ENCODE results near the gene COL15A1. TPM values are rescaled to one million over a fixed set of nuclear protein-coding genes. Genes with fewer than 3 reads are reported as not detected.
A peak's percentile ranks its signal among the peaks of the same experiment; 100 is the strongest.

COL15A1 gene
- total RNA-seq, 2 experiments from 2014 or later, result 0.30 to 0.33 TPM

- DNase-seq, result no peak
- Mint-ChIP-seq H3K4me3 (no peak overlapping the region), H3K36me3 (ENCODE audit: low read depth) (no peaks in the 10 kb centered on the region), H3K4me1 (peaks cover 2% of the 10 kb centered on the region), H3K27me3 (no peaks in the 10 kb centered on the region), H3K9me3 (no peaks in the 10 kb centered on the region), H3K27ac (no peak overlapping the region)
- ChIA-PET POLR2A (no interaction called here), CTCF (interaction anchor here (0.6 to 3.8 kb wide), 5 partner anchors 12 to 154 kb away, joined by 3 to 11 read pairs (median 6); no protein-coding TSS in a partner anchor)
Measured at GRCh38 chr9:98986866-98987651, 43.4 kb downstream of the COL15A1 start.

- Mint-ChIP-seq H3K36me3 (ENCODE audit: low read depth) (no peaks in the 10 kb centered on the region), H3K4me3 (no peak overlapping the region), H3K4me1 (peaks cover 9% of the 10 kb centered on the region), H3K27ac (no peak overlapping the region), H3K27me3 (no peaks in the 10 kb centered on the region), H3K9me3 (no peaks in the 10 kb centered on the region)
- DNase-seq, result no peak
- CTCF ChIA-PET, result interaction anchor here (0.7 to 3.8 kb wide), 5 partner anchors 9 to 152 kb away, joined by 3 to 11 read pairs (median 4); no protein-coding TSS in a partner anchor
- POLR2A ChIA-PET, result no interaction called here
Measured at GRCh38 chr9:98989036-98990000, 45.6 kb downstream of the COL15A1 start.

DNA sequence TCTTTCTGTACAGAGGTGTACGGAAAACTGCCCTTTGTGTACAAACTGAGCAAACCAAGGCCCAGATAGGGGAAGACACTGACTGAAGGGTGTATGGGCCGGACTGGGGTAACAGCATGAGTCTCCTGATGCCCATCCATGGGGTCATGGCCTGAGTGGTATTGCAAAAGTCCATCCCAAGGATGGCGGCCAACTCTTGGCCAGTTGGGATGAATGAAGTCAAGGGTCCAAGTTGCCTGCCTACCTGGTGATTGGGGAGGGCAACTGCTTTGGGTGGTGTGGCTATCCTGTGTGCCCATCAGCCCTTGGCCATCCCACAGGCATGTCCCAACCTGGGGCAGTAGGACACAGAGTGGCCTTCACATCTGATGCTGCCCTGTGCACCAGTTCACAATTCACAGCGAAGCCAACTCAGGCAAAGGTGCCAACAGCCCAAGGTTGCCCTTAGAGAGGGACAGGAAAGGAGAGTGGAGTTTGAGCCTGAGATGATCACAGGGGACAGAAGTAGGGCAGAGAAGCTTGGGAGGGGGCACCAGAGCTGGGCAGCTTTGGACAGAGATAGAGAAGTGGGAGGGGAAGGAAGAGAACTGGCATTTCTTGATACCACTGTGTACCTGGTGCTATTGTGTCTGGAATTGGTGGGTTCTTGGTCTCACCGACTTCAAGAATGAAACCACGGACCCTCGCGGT, 46.6 kb downstream of the COL15A1 start:
- Mint-ChIP-seq H3K4me3 (no peak overlapping the region), H3K27me3 (peaks cover 3% of the 10 kb centered on the region), H3K9me3 (no peaks in the 10 kb centered on the region), H3K4me1 (peaks cover 10% of the 10 kb centered on the region), H3K36me3 (ENCODE audit: low read depth) (no peaks in the 10 kb centered on the region), H3K27ac (no peak overlapping the region)
- no peak for DNase-seq
- POLR2A ChIA-PET, result no interaction called here
- CTCF ChIA-PET, result interaction anchor here (2.4 kb wide), 1 partner anchor 8 kb away, joined by 8 read pairs; no protein-coding TSS in a partner anchor

DNA sequence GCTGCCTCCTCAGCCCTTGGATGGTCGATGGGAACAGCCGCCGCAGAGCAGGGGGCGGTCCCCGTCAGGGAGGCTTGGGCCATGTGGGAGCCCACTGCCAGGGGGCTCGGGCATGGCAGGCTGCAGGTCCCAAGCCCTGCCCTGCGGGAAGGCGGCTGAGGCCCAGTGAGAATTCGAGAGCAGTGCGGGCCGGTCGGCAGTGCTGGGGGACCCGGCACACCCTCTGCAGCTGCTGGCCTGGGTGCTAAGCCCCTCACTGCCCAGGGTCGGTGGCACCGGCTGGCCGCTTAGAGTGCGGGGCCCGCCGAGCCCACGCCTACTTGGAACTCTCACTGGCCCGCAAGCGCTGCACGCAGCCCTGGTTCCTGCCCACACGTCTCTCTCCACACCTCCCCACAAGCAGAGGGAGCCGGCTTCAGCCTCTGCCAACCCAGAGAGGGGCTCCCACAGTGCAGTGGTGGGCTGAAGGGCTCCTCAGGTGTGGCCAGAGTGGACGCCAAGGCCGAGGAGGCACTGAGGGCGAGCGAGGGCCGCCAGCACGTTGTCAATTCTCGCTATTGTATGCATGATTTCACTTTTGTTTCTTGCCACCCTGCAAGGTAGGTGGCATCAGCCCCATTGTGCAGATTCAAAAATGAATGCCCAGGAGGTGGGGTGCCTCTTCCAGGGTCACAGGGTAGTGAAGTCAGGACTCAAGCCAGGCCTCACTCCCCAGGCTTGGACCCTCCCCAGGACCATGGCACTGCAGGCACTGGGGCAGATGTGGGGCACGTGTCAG, 48.6 kb downstream of the COL15A1 start:
- no peak for DNase-seq
- H3K27me3 Mint-ChIP-seq, result peaks cover 15% of the 10 kb centered on the region
- peaks cover 10% of the 10 kb centered on the region for H3K4me1 Mint-ChIP-seq
- no peak overlapping the region for H3K27ac Mint-ChIP-seq
- no peaks in the 10 kb centered on the region for H3K9me3 Mint-ChIP-seq
- no peak overlapping the region for H3K4me3 Mint-ChIP-seq
- ChIA-PET CTCF (interaction anchor here (1.0 kb wide), 1 partner anchor 175 kb away, joined by 3 read pairs; no protein-coding TSS in a partner anchor), POLR2A (no interaction called here)
- H3K36me3 Mint-ChIP-seq (ENCODE audit: low read depth), result no peaks in the 10 kb centered on the region

- H3K4me3 Mint-ChIP-seq, result no peak overlapping the region
- no peaks in the 10 kb centered on the region for H3K9me3 Mint-ChIP-seq
- peaks cover 10% of the 10 kb centered on the region for H3K4me1 Mint-ChIP-seq
- H3K27ac Mint-ChIP-seq, result no peak overlapping the region
- POLR2A ChIA-PET, result no interaction called here
- H3K27me3 Mint-ChIP-seq, result peaks cover 16% of the 10 kb centered on the region
- no peak for DNase-seq
- CTCF ChIA-PET, result interaction anchor here (1.0 kb wide), 2 partner anchors 9 to 174 kb away, joined by 3 read pairs; no protein-coding TSS in a partner anchor
- H3K36me3 Mint-ChIP-seq (ENCODE audit: low read depth), result no peaks in the 10 kb centered on the region
Measured at GRCh38 chr9:98992885-98993569, 49.3 kb downstream of the COL15A1 start.

GRCh38 chr9:98993570-98993945, 49.9 kb downstream of the COL15A1 start:
- H3K9me3 Mint-ChIP-seq, result no peaks in the 10 kb centered on the region
- ChIA-PET CTCF (interaction anchor here (1.0 kb wide), 2 partner anchors 10 to 173 kb away, joined by 3 read pairs; no protein-coding TSS in a partner anchor), POLR2A (no interaction called here)
- peak; percentile 26 for DNase-seq
- H3K4me3 Mint-ChIP-seq, result no peak overlapping the region
- H3K36me3 Mint-ChIP-seq (ENCODE audit: low read depth), result no peaks in the 10 kb centered on the region
- peaks cover 10% of the 10 kb centered on the region for H3K4me1 Mint-ChIP-seq
- no peak overlapping the region for H3K27ac Mint-ChIP-seq
- H3K27me3 Mint-ChIP-seq, result peaks cover 21% of the 10 kb centered on the region

- ChIA-PET POLR2A (no interaction called here), CTCF (interaction anchor here (1.0 to 9.2 kb wide), 4 partner anchors 11 to 156 kb away, joined by 3 to 208 read pairs (median 51); no protein-coding TSS in a partner anchor)
- Mint-ChIP-seq H3K36me3 (ENCODE audit: low read depth) (no peaks in the 10 kb centered on the region), H3K27ac (no peak overlapping the region), H3K4me3 (no peak overlapping the region), H3K4me1 (peaks cover 9% of the 10 kb centered on the region), H3K9me3 (no peaks in the 10 kb centered on the region), H3K27me3 (peaks cover 22% of the 10 kb centered on the region)
- peak; percentile 15 for DNase-seq
Measured at GRCh38 chr9:98994172-98995058, 50.7 kb downstream of the COL15A1 start.

DNA sequence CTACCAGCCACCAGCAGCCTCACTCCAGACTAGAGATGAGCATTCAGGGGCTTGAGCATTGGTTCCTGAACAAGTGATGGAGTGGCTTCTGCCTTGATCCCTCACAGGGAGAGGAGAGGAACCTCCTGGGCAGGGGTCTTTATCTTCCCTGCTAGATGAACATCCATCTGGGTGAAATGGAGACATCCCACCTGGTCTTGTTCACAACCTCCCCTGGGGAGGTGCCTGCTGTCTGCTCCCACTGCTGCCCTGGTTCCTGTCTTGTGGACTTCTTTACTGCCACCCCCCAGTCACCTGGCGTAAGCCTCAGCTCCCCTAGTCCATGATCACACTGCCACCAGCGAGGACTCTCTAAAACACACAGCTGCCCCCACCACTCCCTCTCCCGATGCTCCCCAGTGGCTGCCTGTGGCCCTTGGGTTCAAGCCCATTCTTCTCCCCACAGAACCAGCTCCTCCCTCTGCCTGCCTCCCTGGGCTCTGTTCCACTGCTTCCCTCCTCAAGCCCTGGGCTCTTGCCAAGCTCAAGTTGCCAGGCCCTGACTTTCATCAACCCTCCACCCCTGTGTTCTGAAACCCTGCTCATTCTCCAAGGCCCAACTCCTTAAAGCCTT, 51.5 kb downstream of the COL15A1 start:
- H3K27ac Mint-ChIP-seq, result no peak overlapping the region
- H3K4me1 Mint-ChIP-seq, result peaks cover 8% of the 10 kb centered on the region
- H3K27me3 Mint-ChIP-seq, result peaks cover 22% of the 10 kb centered on the region
- DNase-seq, result peak; percentile 11
- POLR2A ChIA-PET, result no interaction called here
- CTCF ChIA-PET, result interaction anchor here (9.1 to 9.2 kb wide), 2 partner anchors 19 to 146 kb away, joined by 98 to 208 read pairs; no protein-coding TSS in a partner anchor
- no peak overlapping the region for H3K4me3 Mint-ChIP-seq
- H3K36me3 Mint-ChIP-seq (ENCODE audit: low read depth), result no peaks in the 10 kb centered on the region
- H3K9me3 Mint-ChIP-seq, result no peaks in the 10 kb centered on the region

GRCh38 chr9:98995971-98996504, 52.3 kb downstream of the COL15A1 start:
- H3K27ac Mint-ChIP-seq, result no peak overlapping the region
- no peaks in the 10 kb centered on the region for H3K9me3 Mint-ChIP-seq
- no peaks in the 10 kb centered on the region for H3K36me3 Mint-ChIP-seq (ENCODE audit: low read depth)
- H3K4me3 Mint-ChIP-seq, result no peak overlapping the region
- DNase-seq, result no peak
- POLR2A ChIA-PET, result no interaction called here
- peaks cover 16% of the 10 kb centered on the region for H3K4me1 Mint-ChIP-seq
- peaks cover 22% of the 10 kb centered on the region for H3K27me3 Mint-ChIP-seq
- CTCF ChIA-PET, result interaction anchor here (1.4 to 9.2 kb wide), 4 partner anchors 10 to 154 kb away, joined by 3 to 208 read pairs (median 52); no protein-coding TSS in a partner anchor

GRCh38 chr9:98997604-98998003, 53.9 kb downstream of the COL15A1 start:
- Mint-ChIP-seq H3K27me3 (peaks cover 22% of the 10 kb centered on the region), H3K9me3 (no peaks in the 10 kb centered on the region), H3K4me3 (no peak overlapping the region), H3K36me3 (ENCODE audit: low read depth) (no peaks in the 10 kb centered on the region), H3K4me1 (peaks cover 27% of the 10 kb centered on the region), H3K27ac (no peak overlapping the region)
- ChIA-PET CTCF (interaction anchor here (1.0 to 9.2 kb wide), 12 partner anchors 8 to 200 kb away, joined by 3 to 208 read pairs (median 8); partner anchors contain the start of gene TGFBR1), POLR2A (no interaction called here)
- DNase-seq, result no peak
